Osteoblast (primary cell): ENCODE data around the gene KCNH5. TPM values are rescaled to one million over a fixed set of nuclear protein-coding genes. Genes with fewer than 3 reads are reported as not detected.

ENCODE experiments used
- DNase-seq: peaks from one replicate; pipeline ENCODE4 v3.0.0; 2011; ENCODE audit warnings: low spot score, mixed read lengths; ENCODE audit not compliant: insufficient read length; ENCODE audit errors: missing footprints
- H2AFZ ChIP-seq: 2 replicates; pipeline ENCODE4 v1.6.0; 2011; ENCODE audit warnings: mild to moderate bottlenecking, low read length
- H3K27ac ChIP-seq: 2 replicates; pipeline ENCODE4 v1.5.1; 2011; ENCODE audit warnings: mild to moderate bottlenecking, low read depth, low read length, moderate library complexity
- H3K27me3 ChIP-seq: 2 replicates; pipeline ENCODE4 v1.6.0; 2012; ENCODE audit warnings: mild to moderate bottlenecking, control low read depth, inconsistent platforms, low read length, moderate library complexity; ENCODE audit not compliant: insufficient read depth
- H3K36me3 ChIP-seq: 2 replicates; pipeline ENCODE4 v1.5.1; 2011; ENCODE audit warnings: mild to moderate bottlenecking, low read length, control low read depth, moderate library complexity; ENCODE audit not compliant: insufficient read depth
- H3K4me1 ChIP-seq: 2 replicates; pipeline ENCODE4 v1.5.1; 2011; ENCODE audit warnings: mild to moderate bottlenecking, low read length, control low read depth, moderate library complexity; ENCODE audit not compliant: insufficient read depth
- H3K4me2 ChIP-seq: 2 replicates; pipeline ENCODE4 v1.6.0; 2011; ENCODE audit warnings: mild to moderate bottlenecking, low read length; ENCODE audit not compliant: insufficient read depth
- H3K4me3 ChIP-seq: fragments of 200-600 bp; sonication (generic); 3 replicates; pipeline ENCODE4 v1.5.1; 2012; ENCODE audit warnings: mild to moderate bottlenecking, low read length, inconsistent platforms; ENCODE audit not compliant: insufficient read depth
- H3K79me2 ChIP-seq: 2 replicates; pipeline ENCODE4 v1.6.0; 2012; ENCODE audit warnings: mild to moderate bottlenecking, low read length, control low read depth, inconsistent platforms; ENCODE audit not compliant: insufficient read depth
- H3K9me3 ChIP-seq: 2 replicates; pipeline ENCODE4 v1.5.1; 2011; ENCODE audit warnings: low read depth, low read length, control low read depth
- H4K20me1 ChIP-seq: 2 replicates; pipeline ENCODE4 v1.6.0; 2012; ENCODE audit warnings: mild to moderate bottlenecking, low read length, control low read depth; ENCODE audit not compliant: insufficient read depth
- CTCF ChIP-seq: IDR thresholded peaks from 2 replicates; pipeline ENCODE4 v1.5.1; 2011; ENCODE audit warnings: mild to moderate bottlenecking, low read depth, low read length, moderate library complexity; ENCODE audit errors: extremely low read depth
- total RNA-seq: library from RNA; depleted of rRNA; stranded (reverse); fragments of >200 nt; gene quantifications from 2 replicates; pipeline ENCODE4 v1.2.3, GENCODE V29; 2012

Gene KCNH5
- total RNA-seq, 1 donor, result not detected

GRCh38 chr14:62692490-62693106 lies 352.7 kb downstream of the KCNH5 start:
- no peak for DNase-seq
- Histone ChIP-seq H2AFZ (no peak overlapping the region), H3K4me1 (no peaks in the 10 kb centered on the region), H3K4me3 (no peak overlapping the region), H3K4me2 (no peak overlapping the region), H4K20me1 (no peaks in the 10 kb centered on the region), H3K27ac (no peak overlapping the region), H3K27me3 (no peaks in the 10 kb centered on the region), H3K9me3 (peaks cover 2% of the 10 kb centered on the region), H3K36me3 (no peaks in the 10 kb centered on the region), H3K79me2 (no peaks in the 10 kb centered on the region)
- no peak for TF ChIP-seq CTCF

- TF ChIP-seq CTCF, result no peak
- no peak overlapping the region for H2AFZ ChIP-seq
- no peak overlapping the region for H3K4me3 ChIP-seq
- no peaks in the 10 kb centered on the region for H3K27me3 ChIP-seq
- no peak overlapping the region for H3K4me2 ChIP-seq
- H3K9me3 ChIP-seq, result peaks cover 2% of the 10 kb centered on the region
- no peaks in the 10 kb centered on the region for H3K4me1 ChIP-seq
- H3K79me2 ChIP-seq, result no peaks in the 10 kb centered on the region
- no peaks in the 10 kb centered on the region for H3K36me3 ChIP-seq
- no peak overlapping the region for H3K27ac ChIP-seq
- no peaks in the 10 kb centered on the region for H4K20me1 ChIP-seq
- DNase-seq, result no peak
Observed at GRCh38 chr14:62691647-62692489, 353.4 kb downstream of the KCNH5 start.

- no peaks in the 10 kb centered on the region for H3K27me3 ChIP-seq
- no peaks in the 10 kb centered on the region for H3K36me3 ChIP-seq
- H3K4me2 ChIP-seq, result no peak overlapping the region
- no peak for TF ChIP-seq CTCF
- no peaks in the 10 kb centered on the region for H3K79me2 ChIP-seq
- no peak overlapping the region for H2AFZ ChIP-seq
- no peaks in the 10 kb centered on the region for H4K20me1 ChIP-seq
- H3K9me3 ChIP-seq, result peaks cover 2% of the 10 kb centered on the region
- no peaks in the 10 kb centered on the region for H3K4me1 ChIP-seq
- no peak overlapping the region for H3K27ac ChIP-seq
- DNase-seq, result no peak
- H3K4me3 ChIP-seq, result no peak overlapping the region
Observed at GRCh38 chr14:62689733-62690132, 355.5 kb downstream of the KCNH5 start.

GRCh38 chr14:62687818-62688217 lies 357.4 kb downstream of the KCNH5 start:
- H3K27me3 ChIP-seq, result no peaks in the 10 kb centered on the region
- no peaks in the 10 kb centered on the region for H3K4me1 ChIP-seq
- no peak for DNase-seq
- H3K9me3 ChIP-seq, result no peaks in the 10 kb centered on the region
- H3K79me2 ChIP-seq, result no peaks in the 10 kb centered on the region
- H2AFZ ChIP-seq, result no peak overlapping the region
- no peaks in the 10 kb centered on the region for H3K36me3 ChIP-seq
- no peak overlapping the region for H3K4me2 ChIP-seq
- no peak overlapping the region for H3K27ac ChIP-seq
- TF ChIP-seq CTCF, result no peak
- H4K20me1 ChIP-seq, result no peaks in the 10 kb centered on the region
- no peak overlapping the region for H3K4me3 ChIP-seq
